PFSK-1 (cell line): ENCODE results near the gene TMEM132E.
A peak's percentile ranks its signal among the peaks of the same experiment; 100 is the strongest.

Experiments
- FOXP2 ChIP-seq: optimal IDR thresholded peaks from 2 replicates; pipeline ENCODE3; 2011; ENCODE audit warnings: borderline replicate concordance, control low read depth, inconsistent platforms; ENCODE audit not compliant: insufficient read depth; ENCODE audit errors: extremely low read length, extremely low read depth
- POLR2AphosphoS5 ChIP-seq: IDR thresholded peaks from 2 replicates; pipeline ENCODE4 v1.6.1; 2012; ENCODE audit warnings: low read depth, mild to moderate bottlenecking, control low read depth, low read length, moderate library complexity
- SIN3A ChIP-seq: IDR thresholded peaks from 2 replicates; pipeline ENCODE4 v1.6.1; 2012; ENCODE audit warnings: mild to moderate bottlenecking, low read length, moderate library complexity, borderline replicate concordance; ENCODE audit not compliant: insufficient read depth
- TAF1 ChIP-seq: IDR thresholded peaks from 2 replicates; pipeline ENCODE4 v1.6.1; 2012; ENCODE audit warnings: low read length, control low read depth, borderline replicate concordance; ENCODE audit not compliant: insufficient read depth
- TF ChIP-seq, protein P1 (sequence below), 2 experiments: IDR thresholded peaks; 2 replicates each; pipeline versions ENCODE4 v1.6.1 to v1.8.0; 2011 to 2012; ENCODE audit warnings: low read depth in 2 of 2, low read length in 2 of 2, control low read depth in 1 of 2, inconsistent platforms in 1 of 2, mild to moderate bottlenecking in 1 of 2, moderate library complexity in 1 of 2; ENCODE audit not compliant: insufficient read depth in 1 of 2

TMEM132E gene

DNA sequence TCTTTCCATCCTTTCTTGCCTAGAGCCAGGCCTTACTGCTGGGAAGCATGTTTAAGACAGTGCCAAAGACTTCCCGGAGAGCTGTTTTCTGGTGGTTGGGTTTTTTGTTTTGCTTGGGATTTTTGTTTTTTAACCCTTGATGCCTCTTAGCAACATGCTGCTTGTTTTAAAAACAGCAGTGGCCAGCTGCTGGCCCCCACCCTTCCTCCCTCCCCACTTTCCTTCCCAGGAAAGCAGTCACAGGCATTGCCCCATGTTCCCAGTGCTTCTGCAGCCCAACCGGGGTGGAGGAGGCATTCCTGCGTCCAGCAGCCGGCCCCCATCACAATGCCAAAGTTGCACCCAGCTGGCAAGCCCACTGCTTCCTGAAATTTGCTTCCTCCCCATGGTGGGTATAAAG is 12.6 kb downstream of the TMEM132E start:
- TF ChIP-seq, protein P1, sequence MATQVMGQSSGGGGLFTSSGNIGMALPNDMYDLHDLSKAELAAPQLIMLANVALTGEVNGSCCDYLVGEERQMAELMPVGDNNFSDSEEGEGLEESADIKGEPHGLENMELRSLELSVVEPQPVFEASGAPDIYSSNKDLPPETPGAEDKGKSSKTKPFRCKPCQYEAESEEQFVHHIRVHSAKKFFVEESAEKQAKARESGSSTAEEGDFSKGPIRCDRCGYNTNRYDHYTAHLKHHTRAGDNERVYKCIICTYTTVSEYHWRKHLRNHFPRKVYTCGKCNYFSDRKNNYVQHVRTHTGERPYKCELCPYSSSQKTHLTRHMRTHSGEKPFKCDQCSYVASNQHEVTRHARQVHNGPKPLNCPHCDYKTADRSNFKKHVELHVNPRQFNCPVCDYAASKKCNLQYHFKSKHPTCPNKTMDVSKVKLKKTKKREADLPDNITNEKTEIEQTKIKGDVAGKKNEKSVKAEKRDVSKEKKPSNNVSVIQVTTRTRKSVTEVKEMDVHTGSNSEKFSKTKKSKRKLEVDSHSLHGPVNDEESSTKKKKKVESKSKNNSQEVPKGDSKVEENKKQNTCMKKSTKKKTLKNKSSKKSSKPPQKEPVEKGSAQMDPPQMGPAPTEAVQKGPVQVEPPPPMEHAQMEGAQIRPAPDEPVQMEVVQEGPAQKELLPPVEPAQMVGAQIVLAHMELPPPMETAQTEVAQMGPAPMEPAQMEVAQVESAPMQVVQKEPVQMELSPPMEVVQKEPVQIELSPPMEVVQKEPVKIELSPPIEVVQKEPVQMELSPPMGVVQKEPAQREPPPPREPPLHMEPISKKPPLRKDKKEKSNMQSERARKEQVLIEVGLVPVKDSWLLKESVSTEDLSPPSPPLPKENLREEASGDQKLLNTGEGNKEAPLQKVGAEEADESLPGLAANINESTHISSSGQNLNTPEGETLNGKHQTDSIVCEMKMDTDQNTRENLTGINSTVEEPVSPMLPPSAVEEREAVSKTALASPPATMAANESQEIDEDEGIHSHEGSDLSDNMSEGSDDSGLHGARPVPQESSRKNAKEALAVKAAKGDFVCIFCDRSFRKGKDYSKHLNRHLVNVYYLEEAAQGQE (IDR thresholded peaks at IDR 0.05; ENCODE audit: insufficient read depth in 1 of 2, low read depth in 2 of 2, low read length in 2 of 2), result no peak
- no peak for TF ChIP-seq SIN3A
- no peak for TF ChIP-seq TAF1
- TF ChIP-seq FOXP2, result no peak
- TF ChIP-seq POLR2AphosphoS5, result no peak

DNA sequence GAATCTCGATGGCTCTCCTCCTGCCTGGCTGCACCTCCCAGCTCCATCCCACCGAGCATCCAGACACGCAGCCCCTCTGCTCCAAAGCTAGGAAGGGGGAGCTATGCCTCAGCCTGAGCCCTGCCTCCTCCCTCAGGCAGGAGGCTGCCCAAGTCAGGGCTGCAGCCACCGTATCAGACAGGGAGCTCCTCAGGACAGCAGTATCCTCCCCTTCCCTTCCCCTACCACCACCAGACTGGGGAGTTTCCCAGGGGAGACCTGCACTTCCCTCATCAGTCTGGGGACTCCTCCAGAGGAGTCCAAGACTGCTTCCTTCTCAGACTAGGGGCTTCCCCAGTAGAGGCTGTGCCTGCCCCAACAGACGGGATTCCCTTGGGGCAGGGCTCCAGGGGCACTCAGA is 17.5 kb downstream of the TMEM132E start:
- TF ChIP-seq FOXP2, result no peak
- TF ChIP-seq TAF1, result no peak
- no peak for TF ChIP-seq SIN3A

DNA sequence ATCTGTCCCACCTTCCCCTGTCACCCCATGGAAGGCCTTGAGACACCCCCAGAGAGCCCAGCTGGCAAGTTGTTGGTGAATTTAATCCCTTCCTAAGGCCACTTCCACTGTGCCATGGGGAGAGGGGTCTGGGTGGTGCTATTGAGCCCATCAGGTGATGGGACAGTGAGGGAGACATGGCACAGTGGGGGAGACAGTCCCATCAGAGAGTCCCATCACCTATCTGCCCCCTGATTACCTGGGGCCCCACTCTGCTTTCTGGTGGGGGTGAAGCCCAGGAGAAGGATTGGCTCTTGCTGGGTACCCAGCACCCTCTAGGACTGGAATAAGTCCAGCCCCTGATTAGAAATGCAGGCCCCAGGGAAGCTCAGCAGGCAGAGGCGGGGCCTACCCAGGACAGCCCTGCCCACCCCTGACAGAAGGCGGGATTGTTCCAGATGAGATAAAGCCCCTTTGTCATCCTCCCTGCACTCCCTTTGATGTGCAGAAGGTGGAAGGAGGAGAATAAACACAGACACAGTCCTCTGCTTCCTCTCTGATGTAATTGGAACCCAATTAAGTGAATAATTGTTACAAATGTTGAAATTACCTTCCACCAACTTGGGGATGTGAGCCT is 18.9 kb downstream of the TMEM132E start:
- TF ChIP-seq FOXP2 (no peak), SIN3A (no peak), POLR2AphosphoS5 (no peak), TAF1 (no peak)
- TF ChIP-seq, protein P1 (IDR thresholded peaks at IDR 0.05; ENCODE audit: insufficient read depth in 1 of 2, low read depth in 2 of 2, low read length in 2 of 2), result no peak

DNA sequence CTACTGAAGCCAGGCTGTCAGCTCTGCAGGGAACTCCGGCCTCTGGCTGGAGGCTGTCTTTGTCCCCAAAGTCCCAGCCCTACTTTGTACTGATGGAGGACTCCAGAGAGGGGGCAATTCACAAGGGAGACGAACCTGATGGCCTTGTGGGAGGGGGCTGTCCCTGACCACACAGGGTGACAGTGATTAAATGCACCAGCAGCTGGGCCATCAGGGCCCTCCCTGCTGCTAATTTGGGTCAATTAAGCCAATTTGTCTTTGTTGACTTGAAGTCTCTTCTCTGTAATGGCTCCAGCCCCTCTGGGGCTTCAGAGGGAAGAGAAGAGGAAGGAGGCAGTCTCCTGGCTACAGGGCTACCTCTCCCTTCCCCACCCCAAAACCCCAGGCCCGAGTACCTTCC is 22.0 kb downstream of the TMEM132E start:
- no peak for TF ChIP-seq POLR2AphosphoS5

DNA sequence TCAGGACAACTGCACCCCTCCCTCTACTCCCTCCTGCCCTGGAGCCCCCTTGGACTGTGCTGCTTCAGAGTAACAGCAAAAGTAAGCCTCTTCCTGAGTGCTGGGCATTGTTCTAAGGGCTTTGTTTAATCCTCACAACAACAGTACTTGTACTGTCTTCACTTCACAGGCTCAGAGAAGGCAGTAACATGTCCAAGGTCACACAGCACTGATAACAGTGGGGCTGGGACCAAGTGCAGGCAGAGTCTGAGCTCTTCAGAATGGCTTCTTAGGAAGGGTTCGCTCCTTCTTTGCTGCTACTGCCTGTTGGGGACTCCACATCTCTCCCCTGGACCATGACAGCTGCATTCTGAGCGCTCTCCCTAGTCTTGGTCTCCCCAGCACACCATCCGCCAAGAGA is 24.6 kb downstream of the TMEM132E start:
- TF ChIP-seq, protein P1 (IDR thresholded peaks at IDR 0.05; ENCODE audit: insufficient read depth in 1 of 2, low read depth in 2 of 2, low read length in 2 of 2), result no peak
- TF ChIP-seq POLR2AphosphoS5 (no peak), FOXP2 (no peak), TAF1 (no peak), SIN3A (no peak)

DNA sequence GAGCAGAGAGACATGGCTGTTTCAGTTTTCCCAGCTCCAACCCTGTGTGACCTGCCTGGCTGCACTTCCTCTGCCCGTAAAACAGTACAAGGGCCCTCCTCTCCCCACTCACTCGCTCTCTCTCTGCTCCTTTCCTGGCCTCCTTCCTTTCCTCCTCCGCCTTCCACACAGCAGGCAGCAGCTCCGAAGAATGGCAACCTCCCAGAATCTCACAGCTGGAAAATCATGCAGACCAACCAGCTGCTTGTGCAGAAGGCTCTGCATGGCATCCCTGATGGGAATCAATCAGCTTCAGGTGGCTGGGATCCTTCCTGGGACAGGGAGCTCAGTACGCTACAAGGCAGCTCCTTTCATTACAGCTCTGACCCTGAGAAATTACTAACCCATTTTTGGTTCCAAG is 27.4 kb downstream of the TMEM132E start:
- TF ChIP-seq SIN3A, result peak; percentile 85; the same call in 1 of the 2 replicates
- TF ChIP-seq, protein P1 (IDR thresholded peaks at IDR 0.05; ENCODE audit: insufficient read depth in 1 of 2, low read depth in 2 of 2, low read length in 2 of 2), result peak; percentile 6 to 18; a peak in 1 of 4 replicates
- no peak for TF ChIP-seq FOXP2
- TF ChIP-seq TAF1, result no peak
- TF ChIP-seq POLR2AphosphoS5, result no peak
